ENCODE data around the gene GALNT10.

- TF ChIP-seq USF2 (IDR thresholded peaks at IDR 0.05; ENCODE audit: borderline replicate concordance, low read depth, low read length) (no peak), SMC3 (IDR thresholded peaks at IDR 0.05; ENCODE audit: low read depth, low read length) (no peak), TEAD4 (IDR thresholded peaks at IDR 0.05; ENCODE audit: borderline replicate concordance, insufficient read depth) (no peak), CTCF (IDR thresholded peaks at IDR 0.05) (no peak), SIN3A (IDR thresholded peaks at IDR 0.05; ENCODE audit: borderline replicate concordance, low read depth, low read length) (no peak), TCF12 (IDR thresholded peaks at IDR 0.05) (no peak), ELF1 (IDR thresholded peaks at IDR 0.05) (no peak), RFX5 (IDR thresholded peaks at IDR 0.05; ENCODE audit: low read length) (no peak), GABPA (IDR thresholded peaks at IDR 0.05; ENCODE audit: low read depth) (no peak), JUND (IDR thresholded peaks at IDR 0.05) (no peak), RAD21 (IDR thresholded peaks at IDR 0.05; ENCODE audit: low read length) (no peak)
These were observed 194.1 kb downstream of the GALNT10 start for GRCh38 chr5:154384480-154385235.
